IMR-90 (cell line): Measurements from ENCODE around the gene CDK5RAP2. TPM values are rescaled to one million over a fixed set of nuclear protein-coding genes. Genes with fewer than 3 reads are reported as not detected.

Experiments
- ATAC-seq: fragments of 200-7000 bp; cut with Tn5 transposase; 2 replicates; pipeline ENCODE4 v1.9.1; 2020; ENCODE audit warnings: low read depth, mild to moderate bottlenecking, moderate library complexity
- BruUV-seq: library from RNA; stranded (reverse); fragments of 400-500 nt; replicated peaks from 2 replicates; lab custom pipeline; 2021; lab: Mats Ljungman, UMichigan
- CTCF ChIA-PET: fragments of 300-600 bp; formaldehyde crosslinking; extraction: SDS; loops from one replicate; lab custom pipeline; 2021; ENCODE audit warnings: antibody characterized with exemption; lab: Yijun Ruan, JAX
- POLR2A ChIA-PET: fragments of 300-600 bp; sonication (Branson Sonifier 250); formaldehyde crosslinking; loops from one replicate; lab custom pipeline; 2022; ENCODE audit warnings: antibody characterized with exemption; ENCODE audit not compliant: unreplicated experiment; lab: Charles Lee
- DNase-seq: peaks from one replicate; pipeline ENCODE4 v3.0.0; 2013
- H2AFZ ChIP-seq: replicated peaks from 2 replicates; pipeline ENCODE3; 2013; ENCODE audit warnings: low read length, mild to moderate bottlenecking; ENCODE audit not compliant: poor library complexity
- H2AK5ac ChIP-seq: 2 replicates; pipeline ENCODE4 v1.6.1; 2013; ENCODE audit warnings: low read depth, low read length, inconsistent platforms
- H2AK9ac ChIP-seq: replicated peaks from 2 replicates; pipeline ENCODE3; 2013; ENCODE audit warnings: mild to moderate bottlenecking, low read depth, low read length, moderate library complexity; ENCODE audit not compliant: poor library complexity
- H2BK120ac ChIP-seq: 2 replicates; pipeline ENCODE4 v1.6.1; 2013; ENCODE audit warnings: low read depth, low read length, inconsistent platforms
- H2BK15ac ChIP-seq: 3 replicates; pipeline ENCODE4 v1.6.1; 2013; ENCODE audit warnings: low read depth, low read length, inconsistent platforms
- H2BK20ac ChIP-seq: 2 replicates; pipeline ENCODE4 v1.6.1; 2013; ENCODE audit warnings: low read depth, mild to moderate bottlenecking, inconsistent platforms, low read length, moderate library complexity
- H2BK5ac ChIP-seq: 2 replicates; pipeline ENCODE4 v1.6.1; 2013; ENCODE audit warnings: mild to moderate bottlenecking, low read depth, low read length, inconsistent platforms; ENCODE audit not compliant: poor library complexity, severe bottlenecking
- H3K14ac ChIP-seq: replicated peaks from 2 replicates; pipeline ENCODE4 v1.6.1; 2013; ENCODE audit warnings: low read depth, low read length, inconsistent platforms
- H3K18ac ChIP-seq: 2 replicates; pipeline ENCODE4 v1.6.1; 2013; ENCODE audit warnings: low read depth, low read length, control low read depth
- H3K23ac ChIP-seq: 2 replicates; pipeline ENCODE4 v1.6.1; 2013; ENCODE audit warnings: low read depth, low read length, inconsistent platforms
- H3K27ac ChIP-seq: 2 replicates; pipeline ENCODE4 v1.5.1; 2013; ENCODE audit warnings: mild to moderate bottlenecking, control low read depth, low read length; ENCODE audit not compliant: insufficient read depth
- H3K27me3 ChIP-seq: 2 replicates; pipeline ENCODE4 v1.6.1; 2013; ENCODE audit warnings: low read length; ENCODE audit not compliant: control insufficient read depth, insufficient read depth
- H3K36me3 ChIP-seq: 2 replicates; pipeline ENCODE4 v1.6.1; 2013; ENCODE audit warnings: low read length, mixed read lengths; ENCODE audit not compliant: control insufficient read depth, insufficient read depth
- H3K4ac ChIP-seq: 2 replicates; pipeline ENCODE4 v1.6.1; 2013; ENCODE audit warnings: low read depth, low read length, inconsistent platforms
- H3K4me1 ChIP-seq: 2 replicates; pipeline ENCODE4 v1.6.1; 2013; ENCODE audit warnings: low read length, mixed read lengths; ENCODE audit not compliant: control insufficient read depth, insufficient read depth
- H3K4me2 ChIP-seq: 2 replicates; pipeline ENCODE4 v1.6.1; 2013; ENCODE audit warnings: low read depth, mild to moderate bottlenecking, control low read depth, low read length, moderate library complexity
- H3K4me3 ChIP-seq: 2 replicates; pipeline ENCODE4 v1.5.1; 2013; ENCODE audit warnings: low read depth, mild to moderate bottlenecking, control low read depth, low read length, moderate library complexity; ENCODE audit not compliant: insufficient read depth
- H3K56ac ChIP-seq: 2 replicates; pipeline ENCODE4 v1.6.1; 2013; ENCODE audit warnings: low read length, inconsistent platforms; ENCODE audit not compliant: insufficient read depth; ENCODE audit errors: extremely low read depth
- H3K79me1 ChIP-seq, 2 experiments: 2 replicates each; pipeline ENCODE4 v1.6.1; 2013; ENCODE audit warnings: low read length in 2 of 2, inconsistent platforms in 1 of 2, low read depth in 1 of 2
- H3K9ac ChIP-seq: 2 replicates; pipeline ENCODE4 v1.6.1; 2013; ENCODE audit warnings: low read depth, low read length, control low read depth
- H3K9me1 ChIP-seq: 2 replicates; pipeline ENCODE4 v1.6.1; 2013; ENCODE audit warnings: low read length, inconsistent platforms; ENCODE audit not compliant: insufficient read depth
- H3K9me3 ChIP-seq: 2 replicates; pipeline ENCODE4 v1.6.1; 2013; ENCODE audit warnings: low read length; ENCODE audit not compliant: control insufficient read depth, insufficient read depth
- H4K20me1 ChIP-seq: 2 replicates; pipeline ENCODE4 v1.6.1; 2013; ENCODE audit warnings: low read length, inconsistent platforms; ENCODE audit not compliant: insufficient read depth
- H4K5ac ChIP-seq: 2 replicates; pipeline ENCODE4 v1.6.1; 2013; ENCODE audit warnings: mild to moderate bottlenecking, low read depth, low read length, control low read depth
- H4K8ac ChIP-seq, 2 experiments: 2 replicates each; pipeline ENCODE4 v1.6.1; 2013; ENCODE audit warnings: low read depth in 2 of 2, low read length in 2 of 2, control low read depth in 1 of 2, inconsistent platforms in 1 of 2
- H4K91ac ChIP-seq: 2 replicates; pipeline ENCODE4 v1.6.1; 2013; ENCODE audit warnings: low read depth, low read length, inconsistent platforms; ENCODE audit not compliant: insufficient read depth
- BHLHE40 ChIP-seq: fragments of 150-350 bp; IDR thresholded peaks from 2 replicates; pipeline ENCODE4 v1.6.1; 2016; ENCODE audit warnings: mild to moderate bottlenecking, low read depth, low read length
- CEBPB ChIP-seq: IDR thresholded peaks from 2 replicates; pipeline ENCODE4 v1.6.1; 2012; ENCODE audit warnings: low read depth, low read length, improper control_type of control experiment
- CHD1 ChIP-seq: IDR thresholded peaks from 2 replicates; pipeline ENCODE4 v1.6.1; 2012; ENCODE audit warnings: low read depth, low read length, improper control_type of control experiment
- CTCF ChIP-seq: conservative IDR thresholded peaks from 2 replicates; pipeline ENCODE4 v1.5.1; 2012; ENCODE audit warnings: mild to moderate bottlenecking, low read depth, low read length, improper control_type of control experiment
- ELK1 ChIP-seq: fragments of 150-350 bp; IDR thresholded peaks from 2 replicates; pipeline ENCODE4 v1.6.1; 2016; ENCODE audit warnings: low read depth, mild to moderate bottlenecking, low read length, moderate library complexity, borderline replicate concordance
- FOS ChIP-seq: fragments of 150-350 bp; IDR thresholded peaks from 2 replicates; pipeline ENCODE4 v1.6.1; 2016; ENCODE audit warnings: low read depth, low read length
- MAFK ChIP-seq: IDR thresholded peaks from 2 replicates; pipeline ENCODE4 v1.6.1; 2012; ENCODE audit warnings: low read depth, low read length, improper control_type of control experiment
- MAZ ChIP-seq: IDR thresholded peaks from 2 replicates; pipeline ENCODE4 v1.6.1; 2012; ENCODE audit warnings: low read depth, mild to moderate bottlenecking, low read length, improper control_type of control experiment, moderate library complexity, borderline replicate concordance
- MXI1 ChIP-seq: IDR thresholded peaks from 2 replicates; pipeline ENCODE4 v1.6.1; 2012; ENCODE audit warnings: low read depth, mild to moderate bottlenecking, low read length, moderate library complexity, borderline replicate concordance
- NFE2L2 ChIP-seq: fragments of 150-350 bp; IDR thresholded peaks from 2 replicates; pipeline ENCODE4 v1.6.1; 2016; ENCODE audit warnings: low read depth, mild to moderate bottlenecking, low read length
- POLR2A ChIP-seq: IDR thresholded peaks from 2 replicates; pipeline ENCODE4 v1.6.1; 2012; ENCODE audit warnings: mild to moderate bottlenecking, low read depth, low read length
- RAD21 ChIP-seq: IDR thresholded peaks from 2 replicates; pipeline ENCODE4 v1.6.1; 2012; ENCODE audit warnings: low read length, improper control_type of control experiment
- RCOR1 ChIP-seq: IDR thresholded peaks from 2 replicates; pipeline ENCODE4 v1.6.1; 2012; ENCODE audit warnings: mild to moderate bottlenecking, low read length, improper control_type of control experiment; ENCODE audit not compliant: insufficient replicate concordance
- RFX5 ChIP-seq: IDR thresholded peaks from 2 replicates; pipeline ENCODE4 v1.8.0; 2012; ENCODE audit warnings: low read depth, mild to moderate bottlenecking, low read length, moderate library complexity
- SMC3 ChIP-seq: fragments of 150-350 bp; IDR thresholded peaks from 2 replicates; pipeline ENCODE4 v1.6.1; 2016; ENCODE audit warnings: low read depth, mild to moderate bottlenecking, antibody characterized with exemption, low read length, moderate library complexity
- WGBS, 2 experiments: methylation state at CpG; one replicate each; pipeline versions ENCODE4 v1.1.5 to v1.1.7; 2013; ENCODE audit warnings: missing lambda C conversion rate in 2 of 2; ENCODE audit not compliant: insufficient read length in 1 of 2; ENCODE audit errors: extremely low coverage in 2 of 2; 5-methylcytosine and 5-hydroxymethylcytosine counted together
- dilution Hi-C: fragments of 300-500 bp; cut with HindIII; formaldehyde crosslinking; loops from one replicate; pipeline ENCODE4 v1.14.3; 2018; ENCODE audit warnings: low sequenced_read_pairs; ENCODE audit not compliant: unreplicated experiment
- in situ Hi-C: fragments of 300-500 bp; cut with MboI; formaldehyde crosslinking; loops from 3 replicates; pipeline ENCODE4 v1.14.3; 2019; ENCODE audit warnings: low sequenced_read_pairs, inconsistent platforms, mixed read lengths
- intact Hi-C: fragments of 100-400 bp; cut with micrococcal nuclease; formaldehyde crosslinking; loops from 2 replicates; pipeline ENCODE4 v1.10.0; 2022
- polyA plus RNA-seq, 3 experiments: library from polyadenylated mRNA; depleted of rRNA; stranded (reverse); fragments of >200 nt; gene quantifications; 2 replicates each; pipeline ENCODE4 v1.2.3, GENCODE V29; 2012; ENCODE audit warnings: low replicate concordance in 1 of 3
- total RNA-seq: library from RNA; depleted of rRNA; stranded (reverse); fragments of >200 nt; gene quantifications from 2 replicates; pipeline ENCODE4 v1.2.3, GENCODE V29; 2012
- TF ChIP-seq, protein P1 (sequence below): fragments of 150-350 bp; IDR thresholded peaks from 2 replicates; pipeline ENCODE4 v1.6.1; 2017; ENCODE audit warnings: mild to moderate bottlenecking, antibody characterized with exemption, low read length, low read depth

Gene CDK5RAP2
- total and polyA plus RNA-seq, 2 of the 4 experiments (the other 2 are of a cell fraction), result 29.5 to 31.7 TPM

- H2BK20ac ChIP-seq, result no peak overlapping the region
- H4K5ac ChIP-seq, result no peak overlapping the region
- H3K36me3 ChIP-seq, result peaks cover 8% of the 10 kb centered on the region; the same call in 1 of the 2 replicates
- no peak overlapping the region for H3K27ac ChIP-seq
- no peaks in the 10 kb centered on the region for H3K79me1 ChIP-seq
- H2BK120ac ChIP-seq, result no peak overlapping the region
- H3K9me1 ChIP-seq, result peaks cover 2% of the 10 kb centered on the region; the same call in 1 of the 2 replicates
- H3K9ac ChIP-seq, result no peak overlapping the region
- in situ Hi-C loops (no loop called here), dilution Hi-C loops (no loop called here), intact Hi-C loops (no loop called here)
- no peaks in the 10 kb centered on the region for H3K9me3 ChIP-seq
- no peak overlapping the region; the same call in 1 of the 2 replicates for H4K91ac ChIP-seq
- no peak overlapping the region for H3K14ac ChIP-seq
- no peaks in the 10 kb centered on the region for H3K27me3 ChIP-seq
- ChIA-PET CTCF (no interaction called here), POLR2A (no interaction called here)
- H3K4me2 ChIP-seq, result no peak overlapping the region
- H4K8ac ChIP-seq, result no peak overlapping the region; a peak in 1 of 4 replicates
- H3K23ac ChIP-seq, result no peak overlapping the region
- no peak overlapping the region for H3K18ac ChIP-seq
- peak overlapping the region; percentile 16 for H2AFZ ChIP-seq
- BruUV-seq, result no TSS peak
- ATAC-seq (no peak), DNase-seq (no peak)
- H2AK9ac ChIP-seq, result no peak overlapping the region
- H3K4ac ChIP-seq, result no peak overlapping the region
- no peak overlapping the region for H2BK15ac ChIP-seq
- H4K20me1 ChIP-seq, result no peaks in the 10 kb centered on the region
- TF ChIP-seq, protein P1, sequence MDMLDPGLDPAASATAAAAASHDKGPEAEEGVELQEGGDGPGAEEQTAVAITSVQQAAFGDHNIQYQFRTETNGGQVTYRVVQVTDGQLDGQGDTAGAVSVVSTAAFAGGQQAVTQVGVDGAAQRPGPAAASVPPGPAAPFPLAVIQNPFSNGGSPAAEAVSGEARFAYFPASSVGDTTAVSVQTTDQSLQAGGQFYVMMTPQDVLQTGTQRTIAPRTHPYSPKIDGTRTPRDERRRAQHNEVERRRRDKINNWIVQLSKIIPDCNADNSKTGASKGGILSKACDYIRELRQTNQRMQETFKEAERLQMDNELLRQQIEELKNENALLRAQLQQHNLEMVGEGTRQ, result no peak
- TF ChIP-seq NFE2L2, result no peak
- TF ChIP-seq BHLHE40, result no peak
- no peak for TF ChIP-seq SMC3
- TF ChIP-seq MAZ, result no peak
- no peak for TF ChIP-seq RCOR1
- no peak for TF ChIP-seq ELK1
- no peak for TF ChIP-seq CHD1
- no peak for TF ChIP-seq POLR2A
- no peak for TF ChIP-seq FOS
- no peak for TF ChIP-seq RAD21
- TF ChIP-seq MXI1, result no peak
- TF ChIP-seq MAFK, result no peak
- TF ChIP-seq CEBPB, result no peak
- no peak for TF ChIP-seq RFX5
- TF ChIP-seq CTCF, result no peak
- H3K56ac ChIP-seq, result no peak overlapping the region
- H2BK5ac ChIP-seq, result no peak overlapping the region
- peaks cover 6% of the 10 kb centered on the region; the same call in 1 of the 2 replicates for H3K4me1 ChIP-seq
- 97% methylated on average over 4 of the region's 4 CpGs; no CpG with 5 or more reads in 1 of the 2 experiments for WGBS, 2 experiments
- peak overlapping the region; percentile 25; the same call in 1 of the 2 replicates for H2AK5ac ChIP-seq
- no peak overlapping the region for H3K4me3 ChIP-seq
These were observed 195.1 kb downstream of the CDK5RAP2 start for GRCh38 chr9:120384925-120385272.
